Stimulated activated CD4-positive, alpha-beta T cell treated with anti-CD3 and anti-CD28 coated beads, Interleukin-1b, Interleukin-23, amount 100 ng/mL, for 4 hours (primary cell): ENCODE measurements around the gene KRTAP20-2.

Experiments used
- DNase-seq, 2 donors: peaks; one replicate each; pipeline ENCODE4 v3.0.0-alpha.2; 2020; ENCODE audit warnings: low read depth in 2 of 2

The KRTAP20-2 gene

DNA sequence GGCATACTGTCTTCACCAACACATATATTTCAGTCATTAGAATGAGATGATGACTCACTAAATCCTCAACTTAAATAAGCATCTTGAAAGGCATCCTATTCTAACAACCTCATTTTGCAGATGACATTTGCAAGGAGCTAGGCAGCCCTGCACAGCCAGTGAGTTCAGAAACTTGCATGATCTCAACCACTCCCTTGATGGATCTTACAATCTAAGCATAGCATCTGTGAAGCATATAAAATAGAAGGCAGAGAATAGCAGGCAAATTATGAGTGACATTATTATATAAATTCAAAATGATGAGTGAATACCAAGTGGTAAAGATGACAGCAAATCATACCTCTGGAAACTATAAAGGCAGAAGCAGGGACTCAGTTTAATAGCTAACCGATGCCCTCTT is 39.3 kb downstream of the KRTAP20-2 start:
- DNase-seq: no peak

GRCh38 chr21:30676737-30677136 is 41.7 kb downstream of the KRTAP20-2 start:
- DNase-seq: no peak

DNA sequence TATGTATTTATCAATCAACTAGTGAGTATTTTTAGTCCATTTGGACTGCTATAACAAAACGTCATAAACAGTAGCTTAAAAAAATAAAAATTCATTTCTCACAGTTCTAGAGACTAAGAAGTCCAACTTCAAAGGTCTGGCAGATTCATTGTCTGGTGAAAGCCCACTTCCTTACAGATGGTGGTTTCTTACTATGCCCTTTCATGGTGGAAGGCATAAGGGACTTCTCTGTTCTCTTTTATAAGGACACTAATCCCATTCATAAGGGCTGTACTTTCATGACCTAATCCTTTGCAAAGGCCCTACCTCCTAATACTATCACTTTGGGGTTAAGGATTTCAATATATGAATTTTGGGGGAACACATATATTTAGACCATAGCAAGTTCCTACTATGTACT is 45.6 kb downstream of the KRTAP20-2 start:
- DNase-seq: no peak

DNA sequence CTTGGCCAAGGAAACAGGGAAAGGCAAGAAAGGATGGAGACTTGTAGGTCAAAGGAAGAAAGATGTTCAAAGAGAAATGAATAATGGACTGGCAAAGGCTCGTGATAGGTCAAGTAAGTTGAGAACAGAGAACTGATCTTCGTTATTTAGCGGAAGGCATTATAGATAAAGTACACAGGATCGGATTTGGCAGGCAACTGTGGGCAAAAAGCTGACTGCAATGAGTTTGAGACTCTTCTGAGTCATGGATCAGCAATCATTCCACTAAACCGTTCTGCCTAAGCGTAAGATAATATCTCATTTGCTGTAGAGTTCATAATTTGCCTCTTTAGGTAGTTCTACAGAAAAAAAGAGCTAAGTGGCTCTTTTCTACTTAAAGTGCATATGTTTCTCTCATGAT is 49.5 kb downstream of the KRTAP20-2 start:
- no peak for DNase-seq
